ENCODE data around the gene NDUFAF2.

DNA sequence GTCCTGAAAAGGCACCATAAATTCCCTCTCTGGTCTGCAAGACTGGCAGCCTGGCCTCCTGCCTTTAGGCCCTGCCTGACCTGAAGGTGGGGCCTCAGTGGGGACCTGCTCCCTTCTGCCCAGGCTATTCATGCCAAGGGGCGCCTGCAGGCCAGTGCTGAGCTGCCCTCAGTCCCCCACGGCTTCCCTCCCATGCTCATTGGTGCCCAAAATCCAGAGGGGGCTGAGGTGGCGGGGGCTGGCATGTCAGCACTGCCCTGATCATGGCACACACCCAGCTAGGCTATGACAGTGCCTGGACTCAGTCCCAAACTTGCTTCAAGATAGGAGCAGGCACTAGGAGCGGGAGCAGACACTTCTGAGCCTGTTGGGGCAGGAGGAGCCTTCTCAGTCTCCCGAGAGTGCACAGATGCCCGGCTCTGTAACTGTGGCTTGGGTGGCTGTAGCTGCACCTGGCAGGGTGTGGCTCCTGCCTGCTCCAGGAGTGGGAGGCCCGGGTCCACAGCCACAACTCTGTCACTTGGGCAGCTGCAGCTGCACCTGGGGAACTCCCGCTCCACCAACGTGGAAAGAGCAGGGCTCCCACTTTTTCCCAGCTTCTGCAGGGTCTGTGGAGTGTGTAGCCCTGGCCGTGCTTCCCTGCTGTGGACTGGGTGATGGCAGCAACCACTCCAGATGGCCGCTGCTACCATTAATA lies 49.0 kb downstream of the NDUFAF2 start:
- TF ChIP-seq CTCF (IDR thresholded peaks at IDR 0.05) = no peak
- TF ChIP-seq POLR2A (IDR thresholded peaks at IDR 0.05) = no peak

All from body of pancreas (tissue), 4 donors.